Myocyte (in vitro differentiated cells): Measurements from ENCODE around the gene NPEPL1. TPM values are rescaled to one million over a fixed set of nuclear protein-coding genes. Genes with fewer than 3 reads are reported as not detected.
"Not testable (repeated sequence)": the region's sequence is repeated elsewhere in the genome, so short reads cannot be mapped to it uniquely, and the experiment has no call there.

ENCODE experiments used
- DNase-seq: peaks from one replicate; pipeline ENCODE4 v3.0.0-alpha.2; 2012; ENCODE audit warnings: low read depth
- polyA plus RNA-seq: library from polyadenylated mRNA; unstranded; fragments of >200 nt; gene quantifications from one replicate; pipeline ENCODE4 v1.2.1, GENCODE V29; 2012; ENCODE audit warnings: missing spikeins
- total RNA-seq: library from RNA; depleted of rRNA; stranded (reverse); fragments of >200 nt; gene quantifications from 2 replicates; pipeline ENCODE4 v1.2.3, GENCODE V29; 2014

The NPEPL1 gene
- 26.1 and 33.6 TPM in 2 replicates for total RNA-seq
- polyA plus RNA-seq, result 42.1 TPM

- peak; percentile 78 for DNase-seq
Measured at GRCh38 chr20:58692579-58693225, at the start of gene NPEPL1. NPEPL1 (plus strand) TSS chr20:58692800; CDS start chr20:58692901, 101 bp downstream.

- DNase-seq, result not testable (repeated sequence)
Measured at GRCh38 chr20:58642896-58643295, 49.7 kb upstream of the NPEPL1 start.

DNA sequence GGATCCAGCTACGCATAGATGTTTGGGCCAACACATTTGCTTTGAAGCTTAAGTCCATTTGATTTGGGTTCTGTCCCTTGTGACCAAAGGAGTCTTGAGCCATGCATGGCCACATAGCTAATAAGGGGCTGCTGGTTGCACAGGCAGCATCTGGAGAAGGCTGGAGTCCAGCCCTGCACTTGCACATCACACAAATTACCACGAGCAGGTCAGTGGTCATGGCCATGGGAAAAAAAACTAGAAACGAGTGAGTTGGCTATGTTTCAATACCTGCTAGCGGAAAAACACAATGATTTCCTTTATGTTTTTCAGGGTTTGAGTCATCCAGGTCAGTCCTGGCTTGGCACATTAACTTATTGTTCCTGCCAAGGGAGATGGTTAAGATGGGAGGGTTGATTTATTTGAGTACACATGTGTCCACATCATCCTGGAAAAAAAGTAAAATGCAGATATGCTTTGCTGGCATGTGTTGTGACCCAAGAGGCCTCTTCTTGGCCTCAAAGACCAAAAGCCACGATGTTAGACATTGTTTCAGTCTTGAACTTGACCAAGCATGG is 47.1 kb upstream of the NPEPL1 start:
- DNase-seq, result no peak

DNA sequence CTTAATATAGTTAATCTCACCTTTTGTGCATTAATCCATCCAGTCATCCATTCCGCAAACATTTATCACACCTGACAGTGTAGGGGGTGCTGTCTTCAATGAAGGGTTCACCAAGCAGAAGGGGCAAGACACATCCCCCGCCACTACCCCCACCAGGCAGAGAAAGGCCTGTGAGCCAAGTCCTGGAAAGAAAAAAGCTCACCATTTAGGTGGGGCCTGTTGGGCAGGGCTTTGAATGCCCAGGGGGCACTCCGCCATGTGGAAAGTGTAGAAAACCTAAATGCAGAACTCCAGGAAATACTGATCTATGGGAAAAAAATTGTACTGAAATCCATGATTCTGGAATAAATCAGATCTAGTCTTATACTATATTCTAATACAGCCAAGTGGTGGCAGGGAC is 46.3 kb upstream of the NPEPL1 start:
- no peak for DNase-seq

GRCh38 chr20:58646703-58647102 is 45.9 kb upstream of the NPEPL1 start:
- peak; percentile 29 for DNase-seq

DNA sequence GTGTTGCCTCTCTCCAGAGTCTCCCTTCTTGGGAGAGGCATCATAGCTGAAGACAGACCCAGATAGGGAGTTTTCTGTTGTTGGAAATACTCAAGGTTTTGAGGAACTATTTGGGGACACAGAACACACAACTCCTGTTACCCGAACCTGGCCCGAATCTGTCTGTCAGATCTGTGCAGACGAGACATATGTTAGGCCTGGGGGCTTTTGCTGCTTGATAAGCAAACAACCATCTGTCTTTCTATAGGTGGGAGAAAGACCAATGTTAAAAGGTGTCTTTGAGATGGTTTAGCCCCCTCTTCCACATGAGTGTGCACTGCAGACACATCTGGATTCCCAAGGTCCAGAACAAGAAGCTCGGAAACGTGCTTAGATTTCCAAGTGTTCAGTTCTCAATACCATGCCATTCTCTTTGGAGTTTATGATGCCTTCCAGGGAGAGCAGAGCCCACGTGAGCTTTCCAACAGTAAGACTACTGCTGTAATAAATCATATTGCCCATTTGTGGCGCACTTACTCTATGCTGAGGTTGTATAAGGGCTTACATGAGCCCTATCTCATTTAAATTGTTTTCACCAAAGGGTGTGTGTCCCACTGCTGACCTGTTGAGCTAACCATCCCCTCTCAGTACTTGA is 45.3 kb upstream of the NPEPL1 start:
- DNase-seq, result no peak

- no peak for DNase-seq
Measured at GRCh38 chr20:58647796-58648501, 44.7 kb upstream of the NPEPL1 start.

- not testable (repeated sequence) for DNase-seq
Measured at GRCh38 chr20:58648502-58648825, 44.1 kb upstream of the NPEPL1 start.

GRCh38 chr20:58649288-58650180 is 43.1 kb upstream of the NPEPL1 start:
- no peak for DNase-seq

GRCh38 chr20:58650181-58650775 is 42.3 kb upstream of the NPEPL1 start:
- no peak for DNase-seq

- DNase-seq, result peak; percentile 96
Measured at GRCh38 chr20:58650776-58651558, 41.6 kb upstream of the NPEPL1 start, which contains the start of gene STX16. STX16 (plus strand) TSS chr20:58651283; CDS start chr20:58652007, 724 bp downstream.

GRCh38 chr20:58651559-58651945 is 41.0 kb upstream of the NPEPL1 start:
- DNase-seq, result no peak

DNA sequence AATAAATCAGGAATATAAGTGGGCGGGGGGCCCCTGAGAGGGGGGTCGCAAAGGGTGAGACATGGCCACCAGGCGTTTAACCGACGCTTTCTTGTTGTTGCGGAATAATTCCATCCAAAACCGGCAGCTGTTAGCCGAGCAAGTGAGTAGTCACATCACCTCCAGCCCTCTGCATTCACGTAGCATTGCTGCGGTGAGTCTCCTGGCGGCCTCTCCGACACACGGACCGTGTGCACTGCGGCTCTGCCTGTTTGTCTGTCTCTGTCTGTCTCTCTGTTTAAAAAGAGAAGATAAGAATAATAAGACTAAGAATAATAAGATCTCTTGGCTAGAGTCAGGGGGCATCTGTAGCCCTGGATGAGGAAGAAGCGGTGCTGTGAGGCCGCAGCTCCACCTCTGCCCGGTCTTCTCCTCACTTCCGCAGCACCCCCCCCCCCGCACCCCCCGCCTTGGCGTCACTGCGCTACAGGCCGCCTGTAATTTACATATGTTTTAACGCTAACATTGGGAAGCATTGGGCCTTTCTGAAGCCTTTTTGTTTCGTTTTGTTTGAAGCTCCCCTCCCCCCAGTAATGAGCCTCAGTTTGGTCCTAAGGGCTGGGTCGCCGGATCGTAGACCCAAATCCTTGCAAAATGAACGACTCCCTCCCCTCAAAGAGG is 40.5 kb upstream of the NPEPL1 start:
- DNase-seq, result peak; percentile 41

DNA sequence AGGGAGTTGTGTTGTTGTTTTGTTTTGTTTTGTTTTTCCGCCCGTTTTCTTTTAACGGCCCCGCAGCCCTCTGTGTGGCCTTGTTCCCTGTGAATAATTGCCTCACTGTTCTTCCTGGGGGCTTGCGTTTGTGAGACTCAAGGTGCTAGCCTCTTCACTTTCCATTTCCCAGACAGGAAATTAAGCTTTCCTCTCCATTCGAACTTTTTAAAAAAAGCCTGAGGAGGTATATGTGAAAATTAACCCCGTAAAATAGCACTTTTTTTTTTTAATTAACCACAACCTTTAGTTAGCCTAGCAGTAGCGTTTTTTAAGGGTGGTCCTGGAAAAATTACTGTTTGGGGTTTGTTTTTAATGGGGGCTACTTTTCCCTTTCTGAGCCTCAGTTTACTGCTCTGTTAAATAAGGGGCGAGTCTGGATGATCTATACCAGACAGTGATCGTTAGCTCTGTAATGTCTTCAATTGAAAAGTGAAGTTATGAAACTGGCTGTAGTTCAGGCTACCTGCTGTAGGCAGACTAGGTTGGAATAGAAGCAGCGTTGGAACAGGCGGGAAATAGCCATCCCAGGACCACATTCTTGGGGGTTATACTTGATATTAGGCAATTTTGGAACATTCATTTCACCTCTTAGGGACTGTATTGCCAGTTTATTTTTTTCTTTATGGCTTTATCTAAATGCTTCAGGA is 39.9 kb upstream of the NPEPL1 start:
- DNase-seq, result no peak

DNA sequence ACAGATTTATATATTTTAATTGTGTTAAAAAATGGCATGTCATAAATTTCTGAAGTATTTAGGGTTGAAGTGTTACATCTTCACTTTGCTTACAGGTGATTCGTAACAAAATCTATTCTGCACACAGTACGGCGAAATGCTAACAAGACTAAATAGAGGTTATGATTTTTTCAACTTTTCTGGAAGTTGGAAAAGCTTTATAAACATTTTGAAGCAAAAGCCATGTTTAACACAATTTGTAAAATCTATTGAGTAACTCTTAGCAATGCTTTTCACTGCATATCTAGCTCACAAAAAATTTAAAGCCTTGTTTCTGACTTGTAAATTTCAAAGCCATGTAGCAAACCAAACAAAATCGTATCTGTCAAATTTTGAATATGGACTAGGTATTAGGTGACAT is 38.3 kb upstream of the NPEPL1 start:
- no peak for DNase-seq

- DNase-seq, result no peak
Measured at GRCh38 chr20:58655328-58656107, 37.1 kb upstream of the NPEPL1 start.

DNA sequence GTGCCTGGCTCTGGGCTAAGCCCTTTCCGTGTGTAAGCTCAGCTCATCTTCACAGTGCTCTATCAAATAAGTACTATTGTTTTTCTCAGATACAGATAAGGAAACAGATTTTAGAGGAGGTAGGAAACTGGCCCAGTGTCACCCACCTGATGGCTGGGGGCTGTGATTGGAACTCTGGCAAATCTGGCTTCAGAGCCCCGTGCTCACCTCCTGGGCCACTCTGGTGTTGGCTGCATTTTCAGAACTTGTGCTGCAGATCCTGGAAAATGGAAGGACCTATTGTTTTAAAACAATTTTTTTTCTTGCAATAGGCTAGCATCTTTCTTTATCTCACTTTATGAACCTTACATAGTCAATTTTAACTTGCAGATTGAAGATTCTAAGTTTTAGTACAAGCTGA is 35.8 kb upstream of the NPEPL1 start:
- DNase-seq, result no peak

DNA sequence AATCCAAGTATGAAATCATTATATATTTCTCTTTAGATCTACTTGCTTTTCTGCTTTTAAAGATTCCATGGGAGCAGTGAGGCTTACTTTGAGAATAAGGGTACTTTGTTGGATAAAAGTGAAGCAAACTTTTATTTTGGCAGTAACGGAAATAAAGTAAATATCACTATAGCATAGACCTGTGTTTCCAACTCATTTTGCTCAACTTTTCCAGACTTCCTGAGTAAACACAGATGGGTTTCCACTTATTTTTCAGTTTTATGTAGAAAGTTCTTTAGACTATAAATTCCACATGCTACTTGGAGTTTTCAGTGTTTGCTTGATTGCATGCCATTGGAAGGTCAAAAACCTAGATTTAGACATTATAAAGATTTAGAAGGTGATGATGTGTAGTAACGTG is 35.3 kb upstream of the NPEPL1 start:
- no peak for DNase-seq
